B cell (primary cell): ENCODE measurements around the gene CEP112. TPM values are rescaled to one million over a fixed set of nuclear protein-coding genes. Genes with fewer than 3 reads are reported as not detected.

Experiments
- ATAC-seq: fragments of 200-7000 bp; cut with Tn5 transposase; one replicate; pipeline ENCODE4 v1.10.0; 2021; ENCODE audit warnings: low read depth, mild to moderate bottlenecking, moderate number of reproducible peaks, moderate library complexity
- CTCF ChIA-PET: fragments of 350-600 bp; sonication (Branson Sonifier 250); formaldehyde crosslinking; loops from one replicate; lab custom pipeline; 2021; ENCODE audit warnings: antibody characterized with exemption, inconsistent platforms; lab: Charles Lee
- POLR2A ChIA-PET: fragments of 350-600 bp; sonication (Branson Sonifier 250); formaldehyde crosslinking; loops from one replicate; lab custom pipeline; 2021; ENCODE audit warnings: antibody characterized with exemption; lab: Charles Lee
- DNase-seq: peaks from one replicate; pipeline ENCODE4 v3.0.0; 2013
- H2AFZ ChIP-seq: 2 replicates; pipeline ENCODE4 v1.6.1; 2012; ENCODE audit warnings: mild to moderate bottlenecking, low read depth, low read length; ENCODE audit not compliant: insufficient read depth, poor library complexity, severe bottlenecking
- H3K27ac ChIP-seq, 2 donors: 1 replicate in 1 of 2; 2 replicates in 1 of 2; pipeline ENCODE4 v1.5.1; 2012 to 2013; ENCODE audit warnings: low read length in 2 of 2, mild to moderate bottlenecking in 2 of 2, moderate library complexity in 1 of 2
- H3K27me3 ChIP-seq, 4 experiments: fragments of 200-600 bp in 1 of 4; sonication (generic) in 1 of 4; replicated peaks in 1 of 4; 1 replicate in 2 of 4; 2 replicates in 2 of 4; pipeline versions ENCODE4 v1.6.1 to v1.7.0; 2013 to 2016; ENCODE audit warnings: low read length in 3 of 4, mild to moderate bottlenecking in 2 of 4, mixed read lengths in 1 of 4, moderate library complexity in 1 of 4; ENCODE audit not compliant: insufficient read depth in 4 of 4, control insufficient read depth in 3 of 4; ENCODE audit errors: control extremely low read depth in 1 of 4
- H3K36me3 ChIP-seq, 2 experiments: replicated peaks in 1 of 2; 1 replicate in 1 of 2; 2 replicates in 1 of 2; pipeline versions ENCODE4 v1.6.1 to v1.7.1; 2013; ENCODE audit warnings: low read length in 1 of 2; ENCODE audit not compliant: insufficient read depth in 2 of 2, control insufficient read depth in 1 of 2; ENCODE audit errors: control extremely low read depth in 1 of 2, extremely low read depth in 1 of 2
- H3K4me1 ChIP-seq, 2 donors: fragments of 200-600 bp in 1 of 2; sonication (generic) in 1 of 2; 1 replicate in 1 of 2; 2 replicates in 1 of 2; pipeline versions ENCODE4 v1.5.1 to v1.6.1; 2013 to 2017; ENCODE audit warnings: low read length in 2 of 2; ENCODE audit not compliant: control insufficient read depth in 2 of 2, insufficient read depth in 2 of 2
- H3K4me2 ChIP-seq: replicated peaks from 2 replicates; pipeline ENCODE3; 2012; ENCODE audit warnings: mild to moderate bottlenecking, low read depth, low read length; ENCODE audit not compliant: poor library complexity, severe bottlenecking
- H3K4me3 ChIP-seq, 5 experiments: fragments of 200-600 bp in 1 of 5; sonication (generic) in 1 of 5; 1 replicate in 3 of 5; 2 replicates in 2 of 5; pipeline versions ENCODE4 v1.5.1 to v1.7.0; 2011 to 2016; ENCODE audit warnings: low read length in 4 of 5, mild to moderate bottlenecking in 4 of 5, low read depth in 2 of 5, control low read depth in 1 of 5, moderate library complexity in 1 of 5; ENCODE audit not compliant: insufficient read depth in 1 of 5; ENCODE audit errors: control extremely low read depth in 1 of 5, extremely low read depth in 1 of 5
- H3K79me2 ChIP-seq: fragments of 200-600 bp; sonication (generic); one replicate; pipeline ENCODE4 v1.6.0; 2016; ENCODE audit warnings: low read length; ENCODE audit not compliant: control insufficient read depth, insufficient read depth
- H3K9ac ChIP-seq: fragments of 200-600 bp; sonication (generic); 2 replicates; pipeline ENCODE4 v1.6.1; 2017; ENCODE audit warnings: mild to moderate bottlenecking, low read length, moderate library complexity
- H3K9me3 ChIP-seq, 3 donors: one replicate each; pipeline versions ENCODE4 v1.6.1 to v1.7.1; 2013; ENCODE audit warnings: low read length in 2 of 3; ENCODE audit not compliant: control insufficient read depth in 2 of 3, insufficient read depth in 1 of 3; ENCODE audit errors: control extremely low read depth in 1 of 3
- H4K20me1 ChIP-seq: 2 replicates; pipeline ENCODE4 v1.6.0; 2012; ENCODE audit warnings: mild to moderate bottlenecking, low read length; ENCODE audit not compliant: insufficient read depth, control insufficient read depth, poor library complexity, severe bottlenecking
- H3K27ac Mint-ChIP-seq: one replicate; pipeline ENCODE4 v1.8.0; 2021; ENCODE audit warnings: mixed read lengths
- H3K27me3 Mint-ChIP-seq: one replicate; pipeline ENCODE4 v1.8.0; 2021; ENCODE audit warnings: mixed read lengths
- H3K4me1 Mint-ChIP-seq: one replicate; pipeline ENCODE4 v1.8.0; 2021; ENCODE audit warnings: mixed read lengths
- H3K4me3 Mint-ChIP-seq: one replicate; pipeline ENCODE4 v1.8.0; 2021; ENCODE audit warnings: mixed read lengths
- H3K9me3 Mint-ChIP-seq: one replicate; pipeline ENCODE4 v1.8.0; 2022; ENCODE audit warnings: mixed read lengths; ENCODE audit not compliant: insufficient read depth
- CTCF ChIP-seq: fragments of 200-600 bp; IDR thresholded peaks from one replicate; pipeline ENCODE4 v1.8.0; 2022; ENCODE audit warnings: antibody characterized with exemption, mild to moderate bottlenecking
- EZH2 ChIP-seq: IDR thresholded peaks from 2 replicates; pipeline ENCODE4 v1.6.1; 2012; ENCODE audit warnings: borderline replicate concordance, low read depth, mild to moderate bottlenecking, moderate library complexity, low read length; ENCODE audit not compliant: insufficient read depth, poor library complexity, severe bottlenecking
- WGBS: methylation state at CpG from one replicate; pipeline ENCODE4 v1.1.5; 2013; ENCODE audit warnings: missing lambda C conversion rate; ENCODE audit not compliant: insufficient coverage; 5-methylcytosine and 5-hydroxymethylcytosine counted together
- intact Hi-C: fragments of 100-400 bp; cut with micrococcal nuclease; formaldehyde crosslinking; loops from one replicate; pipeline ENCODE4 v1.10.0; 2022
- polyA plus RNA-seq: library from polyadenylated mRNA; depleted of rRNA; stranded (reverse); fragments of >200 nt; gene quantifications from 2 replicates; pipeline ENCODE4 v1.2.3, GENCODE V29; 2012
- total RNA-seq, 2 donors: library from RNA; stranded (reverse); fragments of 120-200 nt in 1 of 2; gene quantifications; 1 replicate in 1 of 2; 2 replicates in 1 of 2; pipeline versions ENCODE4 v1.2.3 to v1.2.4, GENCODE V29; 2013 to 2022

Gene CEP112
- total and polyA plus RNA-seq, 2 donors (not counting 1 experiment from before 2014, with no cell fraction given): 0.57 to 4.6 TPM

GRCh38 chr17:66076546-66077190 lies 115.3 kb downstream of the CEP112 start:
- Mint-ChIP-seq H3K4me1 (no peaks in the 10 kb centered on the region), H3K9me3 (no peaks in the 10 kb centered on the region), H3K4me3 (no peak overlapping the region), H3K27me3 (no peaks in the 10 kb centered on the region), H3K27ac (no peak overlapping the region)
- Histone ChIP-seq H3K4me1 (no peaks in the 10 kb centered on the region), H3K4me2 (no peak overlapping the region), H2AFZ (no peak overlapping the region), H3K79me2 (no peaks in the 10 kb centered on the region), H3K27me3 (no peaks in the 10 kb centered on the region), H3K4me3 (no peak overlapping the region), H3K36me3 (no peaks in the 10 kb centered on the region), H3K9me3 (peaks cover 0 to 9% (median 0%) of the 10 kb centered on the region in 3 donors), H3K27ac (no peak overlapping the region), H4K20me1 (no peaks in the 10 kb centered on the region), H3K9ac (no peak overlapping the region)
- ATAC-seq (no peak), DNase-seq (no peak)
- intact Hi-C loops: no loop called here
- TF ChIP-seq EZH2 (no peak), CTCF (no peak)
- ChIA-PET CTCF (no interaction called here), POLR2A (no interaction called here)
- WGBS: 56% methylated on average over 2 of the region's 5 CpGs

GRCh38 chr17:66073384-66073783 lies 118.5 kb downstream of the CEP112 start:
- Histone ChIP-seq H3K36me3 (no peaks in the 10 kb centered on the region), H3K9me3 (peaks cover 0 to 9% (median 0%) of the 10 kb centered on the region in 3 donors), H3K4me1 (no peaks in the 10 kb centered on the region), H3K79me2 (no peaks in the 10 kb centered on the region), H3K4me2 (no peak overlapping the region), H4K20me1 (no peaks in the 10 kb centered on the region), H3K4me3 (no peak overlapping the region), H3K27me3 (no peaks in the 10 kb centered on the region), H3K9ac (no peak overlapping the region), H2AFZ (no peak overlapping the region), H3K27ac (no peak overlapping the region)
- no peaks in the 10 kb centered on the region for H3K27me3 Mint-ChIP-seq
- intact Hi-C loops: no loop called here
- no peaks in the 10 kb centered on the region for H3K9me3 Mint-ChIP-seq
- CTCF ChIA-PET: no interaction called here
- H3K4me1 Mint-ChIP-seq: no peaks in the 10 kb centered on the region
- no peak overlapping the region for H3K4me3 Mint-ChIP-seq
- H3K27ac Mint-ChIP-seq: no peak overlapping the region
- no peak for DNase-seq
- POLR2A ChIA-PET: no interaction called here
- TF ChIP-seq CTCF (no peak), EZH2 (no peak)
- ATAC-seq: no peak
